Fibroblast of skin of back (primary cell): ENCODE data around the gene PFDN2.

ENCODE experiments used
- DNase-seq: peaks from one replicate; pipeline ENCODE4 v3.0.0-alpha.2; 2013

The PFDN2 gene

DNA sequence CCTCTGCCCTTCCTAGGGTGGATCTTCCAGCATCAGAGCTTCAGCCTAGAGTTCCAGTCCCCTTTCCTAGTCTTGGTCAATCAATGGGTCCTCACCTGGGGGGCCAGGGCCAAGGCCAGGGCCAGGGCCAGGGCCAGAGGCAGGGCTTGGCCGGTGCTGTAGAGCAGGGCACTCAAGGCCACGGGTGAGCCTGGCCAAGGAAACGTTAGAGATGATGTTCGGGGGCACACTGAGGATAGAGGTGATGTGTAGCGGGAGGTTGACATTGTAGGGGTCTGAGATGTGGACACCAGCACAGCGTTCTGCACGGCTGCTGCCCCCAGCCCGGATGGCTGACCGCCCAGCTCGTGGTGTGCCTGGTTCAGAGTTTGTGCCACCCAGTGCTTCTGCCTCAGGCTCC lies 66.6 kb downstream of the PFDN2 start:
- no peak for DNase-seq
